Left lung (tissue), 10 donors: ENCODE results near the gene DOK7. TPM values are rescaled to one million over a fixed set of nuclear protein-coding genes. Genes with fewer than 3 reads are reported as not detected.

Experiments used
- ATAC-seq: fragments of 200-7000 bp; cut with Tn5 transposase; one replicate; pipeline ENCODE4 v1.9.1; 2020; ENCODE audit warnings: moderate library complexity
- DNase-seq, 4 donors: peaks; one replicate each; pipeline ENCODE4 v3.0.0-alpha.2; 2013 to 2020
- H3K27ac ChIP-seq, 2 donors: fragments of 200-600 bp; sonication (generic) in 1 of 2; one replicate each; pipeline versions ENCODE4 v1.5.0 to v1.8.0; 2020 to 2021
- H3K27me3 ChIP-seq, 2 donors: fragments of 200-600 bp; sonication (generic) in 1 of 2; one replicate each; pipeline versions ENCODE4 v1.5.0 to v1.8.0; 2020 to 2021
- H3K36me3 ChIP-seq, 2 donors: fragments of 200-600 bp; sonication (generic) in 1 of 2; one replicate each; pipeline versions ENCODE4 v1.5.0 to v1.8.0; 2020 to 2021
- H3K4me1 ChIP-seq, 2 donors: fragments of 200-600 bp; one replicate each; pipeline ENCODE4 v1.8.0; 2021
- H3K4me3 ChIP-seq, 2 donors: fragments of 200-600 bp; sonication (generic) in 1 of 2; one replicate each; pipeline versions ENCODE4 v1.5.0 to v1.8.0; 2020 to 2021; ENCODE audit warnings: mild to moderate bottlenecking in 1 of 2
- H3K9me3 ChIP-seq, 2 donors: fragments of 200-600 bp; sonication (generic) in 1 of 2; one replicate each; pipeline versions ENCODE4 v1.5.0 to v1.8.0; 2020 to 2021
- intact Hi-C, 2 donors: fragments of 100-400 bp; cut with DNase I; formaldehyde crosslinking; loops; one replicate each; pipeline versions ENCODE4 v1.11.2 to v1.14.2; 2022
- polyA plus RNA-seq, 6 donors: library from polyadenylated mRNA; unstranded; fragments of 120-200 nt; gene quantifications; one replicate each; pipeline ENCODE4 v1.2.1, GENCODE V29; 2013; ENCODE audit not compliant: insufficient read length in 6 of 6
- total RNA-seq, 2 donors: library from RNA; stranded (reverse); fragmentation: NEBNext Ultra II Directional; extraction: Animal tissue kit (Norgen Biotek cat#: 25700); gene quantifications; one replicate each; pipeline ENCODE4 v1.2.1, GENCODE V29; 2021
- TF ChIP-seq, protein P1 (sequence below), 2 donors: fragments of 200-600 bp; sonication (generic) in 1 of 2; IDR thresholded peaks; one replicate each; pipeline versions ENCODE4 v1.5.0 to v1.8.0; 2021; ENCODE audit warnings: antibody characterized with exemption in 2 of 2
- donor health status: DM: no; HTN: yes; CAD: no.
- donor health status: DM: no; HTN: no; CAD: no.

The DOK7 gene
- total and polyA plus RNA-seq, 8 donors = 0.28 to 6.3 (median 1.2) TPM

DNA sequence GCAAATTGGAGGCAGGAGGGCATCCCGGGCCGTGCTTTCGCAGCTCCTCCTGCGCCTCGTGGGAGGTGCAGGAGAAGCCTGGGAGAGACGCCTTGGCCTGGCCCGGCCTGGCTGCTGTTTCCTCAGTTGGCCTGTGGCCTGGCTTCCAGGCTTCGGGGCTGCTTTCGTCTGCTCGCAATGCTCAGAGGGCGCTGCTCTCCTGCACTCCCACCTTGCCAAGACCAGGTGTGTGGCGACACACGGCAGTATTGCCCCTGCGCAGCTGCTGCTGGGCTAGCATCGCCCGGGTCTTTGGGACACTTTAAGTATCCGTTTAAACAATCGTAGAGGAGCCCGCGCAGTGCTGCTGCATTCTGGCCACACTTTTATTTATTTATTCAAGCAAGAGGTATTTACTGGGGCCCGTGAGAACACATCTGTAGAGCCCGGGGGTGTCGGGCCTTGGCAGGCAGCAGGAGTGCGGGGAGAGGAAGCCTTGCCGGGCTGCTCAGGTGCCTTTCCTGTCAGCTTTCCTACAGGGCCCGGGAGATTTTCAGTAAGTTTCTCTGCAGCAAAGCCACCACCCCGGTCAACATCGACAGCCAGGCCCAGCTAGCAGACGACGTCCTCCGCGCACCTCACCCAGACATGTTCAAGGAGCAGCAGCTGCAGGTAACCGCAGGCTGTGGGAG is 47.5 kb upstream of the DOK7 start:
- H3K4me3 ChIP-seq = no peak overlapping the region
- TF ChIP-seq, protein P1, sequence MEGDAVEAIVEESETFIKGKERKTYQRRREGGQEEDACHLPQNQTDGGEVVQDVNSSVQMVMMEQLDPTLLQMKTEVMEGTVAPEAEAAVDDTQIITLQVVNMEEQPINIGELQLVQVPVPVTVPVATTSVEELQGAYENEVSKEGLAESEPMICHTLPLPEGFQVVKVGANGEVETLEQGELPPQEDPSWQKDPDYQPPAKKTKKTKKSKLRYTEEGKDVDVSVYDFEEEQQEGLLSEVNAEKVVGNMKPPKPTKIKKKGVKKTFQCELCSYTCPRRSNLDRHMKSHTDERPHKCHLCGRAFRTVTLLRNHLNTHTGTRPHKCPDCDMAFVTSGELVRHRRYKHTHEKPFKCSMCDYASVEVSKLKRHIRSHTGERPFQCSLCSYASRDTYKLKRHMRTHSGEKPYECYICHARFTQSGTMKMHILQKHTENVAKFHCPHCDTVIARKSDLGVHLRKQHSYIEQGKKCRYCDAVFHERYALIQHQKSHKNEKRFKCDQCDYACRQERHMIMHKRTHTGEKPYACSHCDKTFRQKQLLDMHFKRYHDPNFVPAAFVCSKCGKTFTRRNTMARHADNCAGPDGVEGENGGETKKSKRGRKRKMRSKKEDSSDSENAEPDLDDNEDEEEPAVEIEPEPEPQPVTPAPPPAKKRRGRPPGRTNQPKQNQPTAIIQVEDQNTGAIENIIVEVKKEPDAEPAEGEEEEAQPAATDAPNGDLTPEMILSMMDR (IDR thresholded peaks at IDR 0.05) = no peak
- DNase-seq = peak in 2 of 4 donors; percentile 28 to 78
- no peaks in the 10 kb centered on the region for H3K4me1 ChIP-seq
- H3K27me3 ChIP-seq = no peaks in the 10 kb centered on the region
- ATAC-seq = no peak
- H3K9me3 ChIP-seq = no peaks in the 10 kb centered on the region
- no peak overlapping the region for H3K27ac ChIP-seq
- H3K36me3 ChIP-seq = peaks cover 0 to 38% of the 10 kb centered on the region in 2 donors
- intact Hi-C loops = no loop called here

DNA sequence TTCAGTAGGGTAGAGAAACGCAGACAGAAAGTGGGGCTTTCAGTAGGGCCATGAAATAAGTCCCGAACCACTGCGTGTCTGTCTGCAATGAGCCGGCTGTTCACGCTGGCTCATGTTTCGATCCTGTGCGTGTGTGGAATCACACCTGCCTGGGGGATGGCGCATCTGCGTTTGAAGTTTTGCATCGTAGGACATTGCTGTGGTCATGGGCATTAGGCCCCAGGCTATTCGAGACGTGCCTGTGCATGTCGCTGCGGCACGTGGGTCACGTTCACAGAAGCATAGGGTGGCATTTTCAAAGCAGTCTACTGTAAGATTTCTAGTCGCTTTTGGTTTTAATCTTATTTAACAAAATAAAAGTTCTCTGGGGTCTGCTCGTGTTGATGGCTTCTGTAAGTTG is 46.8 kb upstream of the DOK7 start:
- Histone ChIP-seq H3K27ac (no peak overlapping the region), H3K36me3 (peaks cover 0 to 39% of the 10 kb centered on the region in 2 donors)

DNA sequence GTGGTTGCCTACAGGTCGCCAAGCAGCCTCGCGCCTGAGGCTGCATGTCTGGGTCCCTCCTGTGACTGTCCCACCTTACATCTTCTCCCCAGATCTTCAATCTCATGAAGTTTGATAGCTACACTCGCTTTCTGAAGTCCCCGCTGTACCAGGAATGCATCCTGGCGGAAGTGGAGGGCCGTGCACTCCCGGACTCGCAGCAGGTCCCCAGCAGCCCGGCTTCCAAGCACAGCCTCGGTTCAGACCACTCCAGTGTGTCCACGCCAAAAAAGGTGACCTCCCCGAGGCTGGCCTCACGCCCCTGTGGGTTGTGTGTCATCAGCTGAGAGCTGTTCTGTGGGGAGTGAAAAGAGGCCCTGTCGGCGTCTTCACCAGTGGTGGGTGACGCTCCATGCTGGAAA is 46.3 kb upstream of the DOK7 start:
- Histone ChIP-seq H3K4me3 (no peak overlapping the region), H3K9me3 (no peaks in the 10 kb centered on the region), H3K4me1 (no peaks in the 10 kb centered on the region), H3K27ac (no peak overlapping the region), H3K27me3 (no peaks in the 10 kb centered on the region), H3K36me3 (peaks cover 0 to 39% of the 10 kb centered on the region in 2 donors)
- intact Hi-C loops = no loop called here
- TF ChIP-seq, protein P1 (IDR thresholded peaks at IDR 0.05) = no peak
- ATAC-seq (no peak), DNase-seq (peak in 1 of 4 donors; percentile 73)

More for the DNA sequence above, 46.8 kb upstream of the DOK7 start:
- intact Hi-C loops = no loop called here
- Histone ChIP-seq H3K9me3 (no peaks in the 10 kb centered on the region), H3K4me3 (no peak overlapping the region), H3K4me1 (no peaks in the 10 kb centered on the region), H3K27me3 (no peaks in the 10 kb centered on the region)
- no peak for ATAC-seq
- DNase-seq = no peak
- TF ChIP-seq, protein P1 (IDR thresholded peaks at IDR 0.05) = no peak

GRCh38 chr4:3417448-3417847 is 45.7 kb upstream of the DOK7 start:
- intact Hi-C loops = no loop called here
- Histone ChIP-seq H3K36me3 (peaks cover 0 to 43% of the 10 kb centered on the region in 2 donors), H3K27ac (no peak overlapping the region), H3K4me3 (no peak overlapping the region), H3K4me1 (no peaks in the 10 kb centered on the region), H3K27me3 (no peaks in the 10 kb centered on the region), H3K9me3 (no peaks in the 10 kb centered on the region)
- ATAC-seq = no peak
- DNase-seq = peak in 1 of 4 donors; percentile 71
- TF ChIP-seq, protein P1 (IDR thresholded peaks at IDR 0.05) = no peak

GRCh38 chr4:3418029-3418762 is 44.9 kb upstream of the DOK7 start:
- no peak overlapping the region for H3K4me3 ChIP-seq
- no peak overlapping the region for H3K27ac ChIP-seq
- DNase-seq (peak in 1 of 4 donors; percentile 71), ATAC-seq (no peak)
- peaks cover 0 to 50% of the 10 kb centered on the region in 2 donors for H3K36me3 ChIP-seq
- H3K27me3 ChIP-seq = no peaks in the 10 kb centered on the region
- H3K4me1 ChIP-seq = no peaks in the 10 kb centered on the region
- intact Hi-C loops = no loop called here
- no peaks in the 10 kb centered on the region for H3K9me3 ChIP-seq
- TF ChIP-seq, protein P1 (IDR thresholded peaks at IDR 0.05) = no peak
